PFSK-1 (cell line): ENCODE data around the gene BPIFB2. TPM values are rescaled to one million over a fixed set of nuclear protein-coding genes. Genes with fewer than 3 reads are reported as not detected.

Source experiments
- FOXP2 ChIP-seq: optimal IDR thresholded peaks from 2 replicates; pipeline ENCODE3; 2011; ENCODE audit warnings: borderline replicate concordance, control low read depth, inconsistent platforms; ENCODE audit not compliant: insufficient read depth; ENCODE audit errors: extremely low read length, extremely low read depth
- POLR2AphosphoS5 ChIP-seq: IDR thresholded peaks from 2 replicates; pipeline ENCODE4 v1.6.1; 2012; ENCODE audit warnings: low read depth, mild to moderate bottlenecking, control low read depth, low read length, moderate library complexity
- SIN3A ChIP-seq: IDR thresholded peaks from 2 replicates; pipeline ENCODE4 v1.6.1; 2012; ENCODE audit warnings: mild to moderate bottlenecking, low read length, moderate library complexity, borderline replicate concordance; ENCODE audit not compliant: insufficient read depth
- TAF1 ChIP-seq: IDR thresholded peaks from 2 replicates; pipeline ENCODE4 v1.6.1; 2012; ENCODE audit warnings: low read length, control low read depth, borderline replicate concordance; ENCODE audit not compliant: insufficient read depth
- polyA plus RNA-seq: library from polyadenylated mRNA; unstranded; fragments of >200 nt; gene quantifications from one replicate; pipeline ENCODE4 v1.2.1, GENCODE V29; 2012; ENCODE audit warnings: low read depth, missing spikeins; ENCODE audit not compliant: insufficient read length
- TF ChIP-seq, protein P1 (sequence below), 2 experiments: IDR thresholded peaks; 2 replicates each; pipeline versions ENCODE4 v1.6.1 to v1.8.0; 2011 to 2012; ENCODE audit warnings: low read depth in 2 of 2, low read length in 2 of 2, control low read depth in 1 of 2, inconsistent platforms in 1 of 2, mild to moderate bottlenecking in 1 of 2, moderate library complexity in 1 of 2; ENCODE audit not compliant: insufficient read depth in 1 of 2

BPIFB2 gene, protein sequence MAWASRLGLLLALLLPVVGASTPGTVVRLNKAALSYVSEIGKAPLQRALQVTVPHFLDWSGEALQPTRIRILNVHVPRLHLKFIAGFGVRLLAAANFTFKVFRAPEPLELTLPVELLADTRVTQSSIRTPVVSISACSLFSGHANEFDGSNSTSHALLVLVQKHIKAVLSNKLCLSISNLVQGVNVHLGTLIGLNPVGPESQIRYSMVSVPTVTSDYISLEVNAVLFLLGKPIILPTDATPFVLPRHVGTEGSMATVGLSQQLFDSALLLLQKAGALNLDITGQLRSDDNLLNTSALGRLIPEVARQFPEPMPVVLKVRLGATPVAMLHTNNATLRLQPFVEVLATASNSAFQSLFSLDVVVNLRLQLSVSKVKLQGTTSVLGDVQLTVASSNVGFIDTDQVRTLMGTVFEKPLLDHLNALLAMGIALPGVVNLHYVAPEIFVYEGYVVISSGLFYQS
- not detected for polyA plus RNA-seq

DNA sequence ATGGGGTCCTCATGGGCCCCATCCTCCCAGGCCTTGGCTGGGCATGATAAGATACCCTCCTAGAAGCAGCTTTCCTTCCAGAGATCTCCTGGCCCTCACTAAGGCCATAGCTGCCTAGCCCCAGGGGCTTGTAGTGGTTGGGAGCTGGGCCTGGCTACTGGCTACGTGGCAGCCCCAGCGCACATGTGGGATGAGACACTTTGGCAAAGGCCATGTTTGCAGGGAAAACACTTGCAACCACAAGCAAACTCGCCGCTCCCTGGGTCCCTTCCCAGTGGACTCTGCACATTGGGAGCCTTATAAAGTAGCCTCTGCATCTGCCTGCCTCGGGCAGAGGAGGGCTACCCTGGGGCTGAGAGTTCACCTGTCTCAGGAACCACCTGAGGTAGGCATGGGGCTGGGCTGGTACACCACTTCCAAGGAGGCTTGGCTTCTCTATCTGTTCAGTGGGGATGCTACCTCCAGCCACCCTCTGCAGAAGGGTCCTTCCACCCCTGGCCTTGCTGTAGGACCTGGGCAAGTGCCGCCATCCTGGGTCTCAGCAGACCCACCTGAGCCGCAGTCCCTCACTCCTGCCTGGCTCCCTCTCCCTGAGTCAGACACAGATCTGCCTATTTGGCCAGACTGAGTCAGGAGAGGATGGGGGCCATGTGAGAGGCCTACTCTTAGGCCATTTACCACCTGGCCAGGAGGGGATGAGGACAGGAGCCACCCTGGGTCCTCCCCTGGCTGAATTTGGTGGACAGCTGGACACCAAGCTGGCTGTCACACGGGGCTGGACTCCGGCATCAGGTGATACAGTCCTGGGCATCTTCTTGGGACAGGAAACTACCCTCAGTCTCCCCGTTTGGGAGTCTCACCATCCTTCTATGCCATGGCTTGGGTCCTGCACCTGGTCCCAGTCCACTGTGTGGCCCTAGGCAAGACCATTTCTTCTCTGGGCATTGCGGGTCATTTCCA lies at the start of gene BPIFB2:
Gene BPIFB2, plus strand, starts transcription at position 329 of the 960 bp plus-strand sequence. CDS start 871 bp downstream, outside the sequence.
- TF ChIP-seq POLR2AphosphoS5 (no peak), TAF1 (no peak), FOXP2 (no peak), SIN3A (no peak)
- TF ChIP-seq, protein P1, sequence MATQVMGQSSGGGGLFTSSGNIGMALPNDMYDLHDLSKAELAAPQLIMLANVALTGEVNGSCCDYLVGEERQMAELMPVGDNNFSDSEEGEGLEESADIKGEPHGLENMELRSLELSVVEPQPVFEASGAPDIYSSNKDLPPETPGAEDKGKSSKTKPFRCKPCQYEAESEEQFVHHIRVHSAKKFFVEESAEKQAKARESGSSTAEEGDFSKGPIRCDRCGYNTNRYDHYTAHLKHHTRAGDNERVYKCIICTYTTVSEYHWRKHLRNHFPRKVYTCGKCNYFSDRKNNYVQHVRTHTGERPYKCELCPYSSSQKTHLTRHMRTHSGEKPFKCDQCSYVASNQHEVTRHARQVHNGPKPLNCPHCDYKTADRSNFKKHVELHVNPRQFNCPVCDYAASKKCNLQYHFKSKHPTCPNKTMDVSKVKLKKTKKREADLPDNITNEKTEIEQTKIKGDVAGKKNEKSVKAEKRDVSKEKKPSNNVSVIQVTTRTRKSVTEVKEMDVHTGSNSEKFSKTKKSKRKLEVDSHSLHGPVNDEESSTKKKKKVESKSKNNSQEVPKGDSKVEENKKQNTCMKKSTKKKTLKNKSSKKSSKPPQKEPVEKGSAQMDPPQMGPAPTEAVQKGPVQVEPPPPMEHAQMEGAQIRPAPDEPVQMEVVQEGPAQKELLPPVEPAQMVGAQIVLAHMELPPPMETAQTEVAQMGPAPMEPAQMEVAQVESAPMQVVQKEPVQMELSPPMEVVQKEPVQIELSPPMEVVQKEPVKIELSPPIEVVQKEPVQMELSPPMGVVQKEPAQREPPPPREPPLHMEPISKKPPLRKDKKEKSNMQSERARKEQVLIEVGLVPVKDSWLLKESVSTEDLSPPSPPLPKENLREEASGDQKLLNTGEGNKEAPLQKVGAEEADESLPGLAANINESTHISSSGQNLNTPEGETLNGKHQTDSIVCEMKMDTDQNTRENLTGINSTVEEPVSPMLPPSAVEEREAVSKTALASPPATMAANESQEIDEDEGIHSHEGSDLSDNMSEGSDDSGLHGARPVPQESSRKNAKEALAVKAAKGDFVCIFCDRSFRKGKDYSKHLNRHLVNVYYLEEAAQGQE (IDR thresholded peaks at IDR 0.05; ENCODE audit: insufficient read depth in 1 of 2, low read depth in 2 of 2, low read length in 2 of 2): no peak

DNA sequence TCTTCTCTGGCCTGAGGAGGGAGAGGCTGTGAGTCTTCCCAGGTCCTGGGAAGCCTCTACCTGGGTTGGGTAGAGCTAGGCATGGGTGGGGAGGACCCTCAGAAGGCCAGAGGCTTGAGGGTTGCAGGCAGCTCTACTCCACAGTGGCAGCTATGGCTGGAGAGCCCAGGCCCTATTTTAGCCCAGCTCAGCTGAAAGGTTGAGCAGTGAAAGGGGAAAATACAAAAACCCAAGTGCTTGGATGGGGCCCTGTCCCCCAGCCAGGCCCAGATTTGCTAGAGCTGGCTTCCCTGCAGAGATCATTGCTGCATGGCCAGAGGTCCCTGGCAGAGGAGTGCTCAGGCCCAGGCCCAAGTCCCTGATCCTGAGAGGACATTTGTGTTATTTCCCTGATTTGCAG lies 48.9 kb upstream of the BPIFB2 start:
- TF ChIP-seq TAF1 (no peak), SIN3A (no peak), POLR2AphosphoS5 (no peak), FOXP2 (no peak)
- TF ChIP-seq, protein P1 (IDR thresholded peaks at IDR 0.05; ENCODE audit: insufficient read depth in 1 of 2, low read depth in 2 of 2, low read length in 2 of 2): no peak

DNA sequence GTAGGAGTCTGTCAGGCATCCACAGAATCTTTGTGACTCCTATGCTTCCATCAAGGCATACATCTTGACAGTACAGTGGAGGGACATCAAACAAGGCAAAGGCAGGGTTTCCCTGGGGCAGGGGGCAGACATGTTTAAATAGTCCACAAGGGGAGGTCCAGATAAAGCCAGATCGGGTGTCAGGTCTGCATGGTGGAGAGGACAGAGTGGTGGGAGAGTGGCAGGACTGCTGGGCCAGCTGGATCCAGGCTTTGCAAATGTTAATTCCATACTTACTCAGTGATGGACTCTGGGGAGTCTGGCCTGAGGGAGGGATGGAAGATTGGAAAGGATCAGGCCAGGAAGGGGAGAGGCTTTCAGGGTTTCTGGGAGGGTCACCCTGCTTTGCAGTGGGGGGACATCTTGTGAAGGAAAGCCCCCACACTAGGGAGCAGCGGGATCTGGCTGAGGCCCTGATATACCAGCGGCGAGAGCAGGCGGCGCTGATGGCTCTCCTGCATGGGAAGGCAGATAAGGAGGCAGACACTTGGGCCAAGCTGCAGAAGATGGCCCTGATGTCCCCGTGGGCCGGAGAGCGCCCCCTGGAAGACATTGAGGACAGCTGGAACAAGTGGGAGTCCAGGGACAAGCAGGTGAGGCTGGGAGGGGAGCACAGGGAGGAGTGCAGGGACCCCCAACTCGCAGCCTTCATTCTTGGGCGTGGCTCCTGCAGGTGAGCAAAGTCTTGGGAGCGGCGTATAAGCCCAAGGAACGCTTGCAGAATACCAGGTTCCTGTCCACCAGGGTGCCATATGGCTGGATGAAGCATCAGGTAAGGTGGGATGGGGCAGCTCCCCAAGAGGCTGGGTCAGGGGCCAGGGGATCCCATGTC lies 47.9 kb upstream of the BPIFB2 start:
- TF ChIP-seq, protein P1 (IDR thresholded peaks at IDR 0.05; ENCODE audit: insufficient read depth in 1 of 2, low read depth in 2 of 2, low read length in 2 of 2): no peak
- TF ChIP-seq TAF1 (no peak), POLR2AphosphoS5 (no peak), FOXP2 (no peak), SIN3A (no peak)

DNA sequence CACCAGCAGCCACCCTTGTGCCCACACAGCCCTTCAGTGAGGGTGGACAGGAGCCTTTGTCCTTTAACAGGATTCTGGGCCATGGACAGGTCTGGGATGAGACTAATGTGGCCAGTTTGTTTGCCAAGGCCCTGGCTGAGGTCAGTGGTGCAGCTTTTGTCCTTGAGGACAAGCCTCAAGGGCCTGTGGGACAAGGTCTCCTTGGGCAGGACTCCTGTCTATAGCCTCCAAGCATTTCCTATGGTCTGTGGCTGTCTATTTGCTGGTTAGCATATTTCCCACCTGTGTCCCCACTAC lies 47.3 kb upstream of the BPIFB2 start:
- TF ChIP-seq FOXP2 (no peak), POLR2AphosphoS5 (no peak), SIN3A (no peak), TAF1 (no peak)
- TF ChIP-seq, protein P1 (IDR thresholded peaks at IDR 0.05; ENCODE audit: insufficient read depth in 1 of 2, low read depth in 2 of 2, low read length in 2 of 2): no peak
